ENCODE data around the gene CCDC6.

DNA sequence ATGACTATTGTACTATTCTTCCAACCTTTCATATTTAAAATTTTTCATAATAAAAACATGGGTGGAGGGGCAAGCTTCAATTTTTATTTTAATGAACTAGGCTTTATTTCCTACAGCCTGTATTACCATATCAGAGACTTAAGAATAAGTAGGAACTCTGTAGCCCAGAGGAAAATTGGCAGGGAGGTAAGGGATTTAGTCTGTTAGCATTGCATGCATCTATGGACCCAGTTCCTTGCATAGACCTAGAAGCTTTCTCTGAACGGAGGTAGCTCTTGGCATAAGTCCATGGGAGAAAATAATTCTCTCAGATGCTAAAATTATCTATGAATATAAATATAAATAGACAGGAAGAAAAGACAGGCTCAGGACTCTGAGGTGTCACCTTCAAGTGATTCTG lies 31.4 kb upstream of the CCDC6 start:
- TF ChIP-seq, protein P1, sequence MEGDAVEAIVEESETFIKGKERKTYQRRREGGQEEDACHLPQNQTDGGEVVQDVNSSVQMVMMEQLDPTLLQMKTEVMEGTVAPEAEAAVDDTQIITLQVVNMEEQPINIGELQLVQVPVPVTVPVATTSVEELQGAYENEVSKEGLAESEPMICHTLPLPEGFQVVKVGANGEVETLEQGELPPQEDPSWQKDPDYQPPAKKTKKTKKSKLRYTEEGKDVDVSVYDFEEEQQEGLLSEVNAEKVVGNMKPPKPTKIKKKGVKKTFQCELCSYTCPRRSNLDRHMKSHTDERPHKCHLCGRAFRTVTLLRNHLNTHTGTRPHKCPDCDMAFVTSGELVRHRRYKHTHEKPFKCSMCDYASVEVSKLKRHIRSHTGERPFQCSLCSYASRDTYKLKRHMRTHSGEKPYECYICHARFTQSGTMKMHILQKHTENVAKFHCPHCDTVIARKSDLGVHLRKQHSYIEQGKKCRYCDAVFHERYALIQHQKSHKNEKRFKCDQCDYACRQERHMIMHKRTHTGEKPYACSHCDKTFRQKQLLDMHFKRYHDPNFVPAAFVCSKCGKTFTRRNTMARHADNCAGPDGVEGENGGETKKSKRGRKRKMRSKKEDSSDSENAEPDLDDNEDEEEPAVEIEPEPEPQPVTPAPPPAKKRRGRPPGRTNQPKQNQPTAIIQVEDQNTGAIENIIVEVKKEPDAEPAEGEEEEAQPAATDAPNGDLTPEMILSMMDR (IDR thresholded peaks at IDR 0.05): no peak
- no peak for TF ChIP-seq POLR2A (IDR thresholded peaks at IDR 0.05)
- no peak for TF ChIP-seq POLR2AphosphoS5 (IDR thresholded peaks at IDR 0.05; ENCODE audit: insufficient read depth in 1 of 2, low read depth in 1 of 2)

All from vagina (tissue), 2 donors.